ENCODE measurements around the gene HTT-AS.
A peak's percentile ranks its signal among the peaks of the same experiment; 100 is the strongest.
"Not testable (repeated sequence)": the region's sequence is repeated elsewhere in the genome, so short reads cannot be mapped to it uniquely, and the experiment has no call there.

Gene HTT-AS

DNA sequence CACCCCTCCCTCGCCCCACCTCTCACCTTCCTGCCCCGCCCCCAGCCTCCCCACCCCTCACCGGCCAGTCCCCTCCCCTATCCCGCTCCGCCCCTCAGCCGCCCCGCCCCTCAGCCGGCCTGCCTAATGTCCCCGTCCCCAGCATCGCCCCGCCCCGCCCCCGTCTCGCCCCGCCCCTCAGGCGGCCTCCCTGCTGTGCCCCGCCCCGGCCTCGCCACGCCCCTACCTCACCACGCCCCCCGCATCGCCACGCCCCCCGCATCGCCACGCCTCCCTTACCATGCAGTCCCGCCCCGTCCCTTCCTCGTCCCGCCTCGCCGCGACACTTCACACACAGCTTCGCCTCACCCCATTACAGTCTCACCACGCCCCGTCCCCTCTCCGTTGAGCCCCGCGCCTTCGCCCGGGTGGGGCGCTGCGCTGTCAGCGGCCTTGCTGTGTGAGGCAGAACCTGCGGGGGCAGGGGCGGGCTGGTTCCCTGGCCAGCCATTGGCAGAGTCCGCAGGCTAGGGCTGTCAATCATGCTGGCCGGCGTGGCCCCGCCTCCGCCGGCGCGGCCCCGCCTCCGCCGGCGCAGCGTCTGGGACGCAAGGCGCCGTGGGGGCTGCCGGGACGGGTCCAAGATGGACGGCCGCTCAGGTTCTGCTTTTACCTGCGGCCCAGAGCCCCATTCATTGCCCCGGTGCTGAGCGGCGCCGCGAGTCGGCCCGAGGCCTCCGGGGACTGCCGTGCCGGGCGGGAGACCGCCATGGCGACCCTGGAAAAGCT is at the start of gene HTT-AS, which contains the start of gene HTT:
TSS of gene HTT-AS (minus strand) at position 461 of the 768 bp plus-strand sequence.
TSS of gene HTT (plus strand) at position 604 of the 768 bp plus-strand sequence. CDS start at position 749, 145 bp downstream.
- peak; percentile 68 to 82 for DNase-seq

DNA sequence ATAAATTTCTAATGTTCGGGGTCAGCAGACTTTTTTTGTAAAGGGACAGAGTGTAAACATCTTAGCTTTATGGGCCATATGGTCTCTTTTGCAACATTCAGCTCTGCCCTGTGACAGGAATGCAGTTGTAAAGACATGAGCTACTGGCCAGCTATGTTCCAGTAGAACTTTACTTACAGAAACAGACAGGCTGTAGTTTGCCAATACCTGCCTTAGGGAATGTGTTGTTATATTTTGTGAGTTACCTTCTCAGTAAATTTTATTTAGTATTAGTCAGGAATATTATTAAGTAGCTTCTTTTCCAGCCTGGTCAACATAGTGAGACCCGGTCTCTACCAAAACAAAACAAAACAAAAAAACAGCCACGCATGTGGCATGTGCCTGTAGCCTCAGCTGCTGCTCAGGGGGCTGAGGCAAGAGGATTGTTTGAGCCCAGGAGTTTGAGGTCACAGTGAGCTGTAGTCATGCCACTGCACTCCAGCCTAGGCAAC is 48.9 kb upstream of the HTT-AS start:
- DNase-seq, result no peak

DNA sequence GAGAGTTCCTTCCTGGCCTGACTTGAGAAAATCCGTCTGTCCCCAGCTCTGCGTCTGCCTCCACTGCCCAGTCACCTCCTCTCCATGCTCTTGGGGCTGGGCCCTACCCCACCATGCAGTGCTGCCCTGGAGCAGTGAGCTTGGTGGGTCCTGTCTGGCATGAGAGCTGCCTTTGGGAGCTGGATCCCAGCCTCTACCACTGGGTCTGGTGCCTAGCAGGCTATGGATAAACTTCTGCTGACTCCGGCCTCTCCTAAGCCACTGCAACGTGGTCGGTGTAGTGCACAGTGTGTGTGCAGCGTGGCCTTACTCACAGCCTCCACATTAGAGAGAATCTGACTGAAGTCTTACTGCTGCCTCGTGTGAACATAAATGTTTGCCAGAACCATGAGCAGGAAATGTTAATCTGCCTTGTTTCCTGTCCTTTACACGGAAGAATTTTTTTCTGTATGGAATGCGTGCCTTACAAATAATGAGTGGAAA is 47.8 kb upstream of the HTT-AS start:
- no peak for DNase-seq

DNA sequence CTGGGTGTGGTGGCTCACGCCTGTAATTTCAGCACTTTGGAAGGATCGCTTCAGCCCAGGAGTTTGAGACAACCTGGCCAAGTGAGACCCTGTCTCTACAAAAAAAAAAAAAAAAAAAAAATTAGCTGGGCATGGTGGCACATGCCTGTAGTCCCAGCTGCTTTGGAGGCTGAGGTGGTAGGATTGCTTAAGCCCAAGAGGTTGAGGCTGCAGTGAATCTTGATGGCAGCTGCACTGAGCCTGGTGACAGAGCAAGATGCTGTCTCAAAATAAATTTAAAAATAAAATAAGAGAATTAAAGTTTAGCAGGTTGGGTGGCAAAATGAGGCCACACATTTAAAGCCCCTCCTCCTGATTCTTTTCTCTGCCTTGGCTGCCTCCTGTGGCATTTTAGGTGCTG is 47.3 kb upstream of the HTT-AS start:
- no peak for DNase-seq

DNA sequence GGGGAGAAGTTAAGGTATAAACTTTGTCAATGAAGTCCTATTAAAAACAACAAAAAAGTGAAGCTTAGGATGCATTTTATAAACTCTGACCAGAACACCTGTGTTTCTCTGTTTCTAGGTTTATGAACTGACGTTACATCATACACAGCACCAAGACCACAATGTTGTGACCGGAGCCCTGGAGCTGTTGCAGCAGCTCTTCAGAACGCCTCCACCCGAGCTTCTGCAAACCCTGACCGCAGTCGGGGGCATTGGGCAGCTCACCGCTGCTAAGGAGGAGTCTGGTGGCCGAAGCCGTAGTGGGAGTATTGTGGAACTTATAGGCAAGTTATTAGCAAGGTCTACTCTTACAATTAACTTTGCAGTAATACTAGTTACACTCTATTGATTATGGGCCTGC is 46.8 kb upstream of the HTT-AS start:
- DNase-seq, result no peak

DNA sequence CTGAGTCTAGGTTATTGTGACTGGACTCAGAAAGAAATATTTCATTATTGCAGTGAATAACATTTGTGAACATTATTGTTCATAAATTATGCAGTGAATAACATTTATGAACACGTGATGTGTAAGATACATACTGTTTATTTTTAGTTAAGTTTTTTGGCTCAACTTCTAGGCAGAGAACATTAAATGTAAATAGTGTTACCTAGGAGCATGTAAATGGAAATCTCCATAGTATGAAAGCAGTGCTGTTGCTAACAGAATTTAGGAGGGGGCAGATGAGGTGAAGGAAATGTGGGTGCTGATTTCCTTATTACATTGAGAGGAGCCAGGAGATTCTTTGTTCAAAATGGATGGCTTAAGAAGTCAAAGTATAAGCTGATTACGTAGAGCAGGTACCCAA is 45.1 kb upstream of the HTT-AS start:
- DNase-seq, result no peak

DNA sequence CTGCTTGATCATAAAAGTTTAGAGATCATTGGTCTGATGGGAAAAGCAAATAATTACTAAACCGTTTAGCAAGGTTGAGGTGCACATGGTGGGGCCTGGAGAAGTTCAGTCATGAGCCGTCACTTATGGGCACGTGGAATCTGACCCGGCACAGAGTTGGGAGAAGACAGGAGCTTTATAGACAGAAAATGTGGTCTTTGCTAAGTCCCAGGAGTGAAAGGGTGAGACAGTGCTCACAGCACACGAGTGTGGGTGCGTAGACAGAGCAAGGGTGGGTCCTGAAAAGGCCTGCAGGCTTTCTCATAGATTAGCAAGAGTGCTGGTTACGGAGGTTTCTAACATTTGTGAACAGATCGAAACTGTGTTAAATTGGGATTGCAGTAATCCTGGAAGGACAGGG is 44.0 kb upstream of the HTT-AS start:
- no peak for DNase-seq

DNA sequence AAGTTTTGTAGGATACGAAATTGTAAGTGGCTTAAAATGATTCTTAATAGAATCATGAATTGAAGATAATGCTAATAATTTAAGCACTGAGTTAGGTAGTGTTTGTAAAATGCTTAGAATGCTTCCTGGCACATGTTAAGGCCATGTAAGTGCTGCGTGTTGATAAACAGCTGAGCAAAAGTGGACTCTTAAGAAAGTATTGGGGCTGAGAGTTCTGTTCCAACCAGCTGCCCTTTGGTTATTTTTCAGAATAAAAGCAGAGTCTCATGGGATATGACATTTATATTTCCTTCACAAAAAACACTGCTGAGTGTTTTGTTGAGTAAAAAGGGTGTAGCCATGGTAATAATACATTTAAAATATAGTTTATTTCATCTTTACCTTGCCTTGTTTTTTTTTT is 42.6 kb upstream of the HTT-AS start:
- no peak for DNase-seq

DNA sequence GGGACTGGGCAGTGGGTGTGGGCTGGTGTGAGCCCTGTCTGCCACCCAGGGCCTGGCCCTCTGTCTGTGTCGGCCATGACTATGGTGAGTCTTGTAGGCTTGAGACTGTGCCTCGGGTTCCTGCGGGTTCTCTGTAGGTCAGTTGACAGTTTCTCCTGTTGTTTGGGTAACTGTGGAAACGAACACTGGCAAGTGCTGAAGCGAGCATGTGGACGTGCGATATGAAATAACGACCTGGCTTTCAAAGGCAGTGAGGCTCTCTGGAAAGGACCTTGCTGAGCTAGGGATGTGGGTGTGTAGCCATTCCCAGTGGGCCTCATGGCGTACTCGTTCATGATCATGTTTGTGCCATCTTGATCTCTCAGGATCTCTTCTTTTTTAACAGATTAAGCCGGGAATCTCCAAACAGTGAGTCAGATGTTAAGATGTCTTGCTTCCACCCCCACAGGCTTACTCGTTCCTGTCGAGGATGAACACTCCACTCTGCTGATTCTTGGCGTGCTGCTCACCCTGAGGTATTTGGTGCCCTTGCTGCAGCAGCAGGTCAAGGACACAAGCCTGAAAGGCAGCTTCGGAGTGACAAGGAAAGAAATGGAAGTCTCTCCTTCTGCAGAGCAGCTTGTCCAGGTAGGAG is 41.4 kb upstream of the HTT-AS start:
- no peak for DNase-seq

DNA sequence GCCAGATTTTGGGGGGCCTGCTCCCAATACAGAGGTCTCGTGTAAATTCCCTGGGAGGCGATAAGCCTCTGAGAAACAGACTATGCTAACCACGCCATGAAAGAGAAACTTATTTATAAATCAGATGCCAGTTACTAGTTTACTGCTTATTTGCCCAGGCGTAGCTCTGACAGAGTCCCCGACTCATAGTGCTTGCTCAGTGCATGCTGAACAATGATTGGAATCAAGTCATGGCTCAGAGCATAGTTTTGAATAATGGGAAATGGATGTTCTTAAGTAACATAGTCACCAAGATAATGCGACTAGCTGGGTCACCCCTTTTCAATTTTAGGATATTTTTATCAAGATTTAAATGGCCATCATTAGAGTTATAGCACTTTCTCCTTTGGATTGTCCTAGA is 40.0 kb upstream of the HTT-AS start:
- DNase-seq, result no peak

DNA sequence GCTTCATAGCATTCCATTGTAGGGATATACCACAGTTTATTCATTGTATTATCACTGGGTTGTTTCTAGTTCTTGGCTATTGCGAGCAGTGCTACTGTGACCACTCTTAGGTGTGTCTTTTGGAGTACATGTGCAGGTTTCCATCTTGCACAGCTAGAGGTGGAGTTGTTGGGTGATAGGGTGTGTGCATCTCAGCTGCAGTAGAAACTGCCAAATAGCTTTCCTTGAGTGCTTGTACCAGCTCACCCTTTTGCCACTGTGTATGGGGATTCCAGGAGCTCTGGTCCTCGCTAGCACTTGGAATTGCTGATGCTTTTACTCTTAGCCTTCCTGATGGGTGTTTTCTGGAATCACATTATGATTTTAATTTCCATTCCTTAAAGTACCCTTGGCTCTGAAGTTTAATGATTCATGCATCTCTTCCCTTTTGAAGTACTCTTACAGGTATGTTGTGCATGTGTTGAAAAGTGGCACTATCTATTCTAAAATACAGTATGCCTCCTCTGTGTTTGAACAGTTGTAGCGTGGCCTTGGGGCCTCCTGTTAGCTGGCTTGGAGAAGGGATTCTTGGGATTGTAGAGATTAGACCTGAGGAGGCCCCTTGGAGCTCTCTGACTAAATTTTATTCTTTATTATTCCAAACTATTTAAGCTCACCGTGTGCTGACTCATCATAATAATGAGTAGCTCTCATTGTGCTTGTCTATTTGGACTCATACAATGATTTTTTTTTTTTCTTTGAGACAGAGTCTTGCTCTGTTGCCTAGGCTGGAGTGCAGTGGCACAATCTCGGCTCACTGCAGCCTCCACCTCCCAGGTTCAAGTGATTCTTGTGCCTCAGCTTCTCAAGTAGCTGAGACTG is 38.5 kb upstream of the HTT-AS start:
- DNase-seq, result no peak

DNA sequence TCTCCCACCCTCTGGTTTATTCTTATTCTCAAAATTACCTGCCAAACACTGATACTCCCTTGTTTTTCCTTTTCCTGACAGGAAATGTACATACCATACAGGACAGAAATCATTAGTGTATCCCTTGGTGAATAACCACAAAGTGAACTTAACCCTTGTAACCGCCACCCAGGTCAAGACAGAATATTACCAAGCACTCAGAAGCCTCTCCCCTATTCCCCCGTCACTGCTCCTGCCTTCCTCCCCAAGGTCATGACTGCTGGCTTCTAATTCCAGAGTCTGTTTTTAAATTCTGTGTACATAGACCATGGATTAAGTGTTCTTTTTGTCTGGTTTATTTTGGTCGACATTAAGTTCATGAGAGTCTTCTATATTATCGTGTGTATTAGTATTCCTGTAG is 37.9 kb upstream of the HTT-AS start:
- DNase-seq, result no peak

DNA sequence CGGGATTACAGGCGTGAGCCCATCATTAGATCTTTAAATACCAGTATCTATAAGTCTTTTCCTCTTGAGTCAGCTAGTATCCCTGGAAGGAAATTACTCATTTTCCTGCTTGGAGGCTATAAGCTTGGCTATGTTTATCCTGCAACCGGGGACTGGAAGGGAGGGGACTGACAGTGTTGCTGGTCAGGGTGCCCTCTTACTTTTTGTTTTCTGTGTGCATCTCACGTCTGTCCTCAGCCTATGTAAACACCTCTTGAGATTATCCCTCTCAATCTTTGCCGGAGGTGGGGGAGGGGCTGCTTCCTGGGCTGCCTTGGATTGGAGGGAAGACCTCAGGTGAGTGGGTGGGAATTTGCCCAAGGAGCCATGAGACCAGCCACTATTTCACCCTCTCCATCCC is 37.1 kb upstream of the HTT-AS start:
- DNase-seq, result peak in 1 of 2 experiments; percentile 33

DNA sequence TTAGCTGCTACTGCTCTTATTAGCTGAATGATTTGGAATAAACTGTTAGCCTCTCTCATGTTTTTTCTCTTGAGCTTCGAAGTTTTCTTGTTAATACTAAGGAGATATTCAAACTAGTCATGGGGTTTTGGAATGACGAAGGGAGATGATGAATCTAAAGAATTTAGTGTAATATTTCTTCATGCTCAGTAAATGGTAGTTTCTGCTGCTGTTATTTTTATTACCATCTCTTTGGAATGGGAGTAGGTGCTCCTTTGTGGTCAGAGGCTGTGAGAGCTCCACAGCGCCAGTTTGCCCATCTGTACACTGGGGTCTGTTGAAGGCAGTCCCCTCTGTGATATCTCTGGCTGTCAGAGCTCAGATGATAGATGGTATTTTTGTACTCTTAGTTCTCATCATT is 33.9 kb upstream of the HTT-AS start:
- no peak for DNase-seq

DNA sequence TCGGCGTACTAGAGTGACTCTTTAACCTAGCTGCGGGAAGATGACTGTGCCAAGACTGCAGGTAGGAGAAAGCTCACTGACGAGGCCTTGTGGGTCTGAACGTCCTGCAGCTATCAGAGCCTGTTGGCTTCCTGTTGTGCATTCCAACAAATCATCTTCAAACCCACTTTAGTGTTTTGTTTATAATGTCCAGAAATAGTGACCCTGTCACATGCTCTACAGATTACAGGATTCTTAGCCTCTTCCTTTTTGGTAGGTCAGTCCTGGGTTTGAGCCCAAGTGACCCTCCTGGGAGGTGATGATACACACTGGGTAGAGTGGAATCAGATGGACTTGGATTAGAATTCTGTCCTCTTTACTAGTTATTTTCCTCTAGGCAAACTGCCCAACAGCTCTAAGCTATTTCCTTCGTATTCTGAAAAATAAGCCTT is 33.4 kb upstream of the HTT-AS start:
- no peak for DNase-seq

DNA sequence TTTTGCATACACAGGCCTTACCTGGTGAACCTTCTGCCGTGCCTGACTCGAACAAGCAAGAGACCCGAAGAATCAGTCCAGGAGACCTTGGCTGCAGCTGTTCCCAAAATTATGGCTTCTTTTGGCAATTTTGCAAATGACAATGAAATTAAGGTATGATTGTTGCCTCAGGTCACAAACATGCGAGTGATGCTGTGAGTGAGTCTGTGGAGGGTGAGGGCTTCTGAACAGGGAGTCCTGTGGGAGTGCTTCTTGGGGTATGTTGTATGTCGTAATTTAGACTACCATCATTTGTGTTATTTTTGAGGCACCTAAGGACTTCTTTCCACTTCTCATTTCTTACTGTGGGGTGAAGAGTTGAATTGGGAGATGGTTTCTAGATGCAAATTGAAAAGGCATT is 32.9 kb upstream of the HTT-AS start:
- DNase-seq, result no peak

DNA sequence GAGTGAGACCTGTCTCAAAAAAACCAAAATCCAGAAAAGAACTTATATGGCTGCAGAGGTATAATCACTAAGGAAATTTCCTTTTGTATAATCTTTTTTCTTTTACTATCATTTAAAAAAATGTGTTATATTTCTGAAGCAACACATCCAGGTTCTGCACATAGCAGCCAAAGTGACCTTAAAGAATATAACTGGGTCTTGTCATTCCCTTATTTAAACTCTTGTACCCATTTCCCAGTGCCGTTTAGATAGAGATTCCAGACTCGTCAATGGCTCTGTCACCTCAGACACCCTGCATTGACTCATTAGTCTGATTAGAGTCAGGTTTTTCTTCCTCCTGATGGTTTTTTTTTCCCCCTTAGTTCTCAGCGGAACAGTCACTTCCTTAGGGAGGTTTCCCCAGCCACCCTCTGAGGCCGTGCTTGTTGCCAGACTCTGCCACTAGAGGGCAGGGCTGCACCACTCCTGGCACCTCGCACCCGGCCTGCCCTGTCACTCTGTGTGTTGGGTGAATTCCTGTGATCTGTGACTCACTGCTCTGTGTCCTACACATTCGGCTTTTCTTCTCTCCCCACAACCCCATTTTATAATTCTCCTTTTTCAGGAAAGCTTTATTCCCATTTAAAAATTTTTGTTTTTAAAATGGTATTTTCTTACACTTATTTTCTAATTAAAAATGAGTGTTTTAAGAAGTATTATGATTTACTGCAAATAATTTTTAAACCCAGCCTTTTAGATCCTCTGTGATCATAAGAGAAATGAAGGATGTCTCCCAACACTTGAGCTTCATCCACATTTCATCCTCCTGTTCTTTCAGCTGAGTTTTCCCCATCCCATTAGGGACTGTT is 32.2 kb upstream of the HTT-AS start:
- peak; percentile 73 to 84 for DNase-seq

DNA sequence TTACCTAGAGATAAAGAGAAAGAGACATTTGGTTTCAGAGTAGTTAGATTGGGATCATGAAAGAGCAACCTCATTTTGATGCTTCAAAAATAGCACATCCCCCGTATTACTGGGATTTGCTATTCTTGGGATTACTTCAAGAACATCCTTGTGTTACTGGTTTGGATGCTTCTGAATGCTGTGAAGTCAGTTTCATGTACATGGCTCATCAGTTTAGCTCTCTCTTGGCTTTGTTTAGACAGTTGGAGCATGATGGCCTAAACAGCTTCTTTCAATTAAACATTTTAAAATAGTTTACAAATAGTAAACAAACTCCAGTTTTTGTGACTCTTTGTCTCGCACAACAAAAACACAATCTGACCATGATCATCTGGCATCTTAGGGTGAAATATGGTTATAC is 24.0 kb upstream of the HTT-AS start:
- DNase-seq, result no peak

DNA sequence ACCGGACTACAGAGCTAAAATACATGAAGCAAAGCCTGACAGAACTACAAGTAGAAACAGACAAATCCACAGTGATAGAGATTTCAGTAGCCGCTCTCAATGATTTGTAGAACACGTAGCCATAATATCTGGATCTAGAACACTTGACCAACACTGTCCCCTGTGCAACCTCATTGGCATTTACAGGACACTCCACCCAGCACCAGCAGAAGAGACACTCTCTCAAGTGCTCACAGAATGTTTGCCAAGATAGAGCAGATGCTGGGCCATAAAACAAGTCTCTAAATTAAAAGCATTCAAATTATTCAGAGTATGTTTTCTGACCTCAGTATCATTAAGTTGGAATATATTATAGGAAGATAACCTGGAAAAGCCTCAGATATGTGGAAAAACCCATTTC is 21.9 kb upstream of the HTT-AS start:
- DNase-seq, result no peak

DNA sequence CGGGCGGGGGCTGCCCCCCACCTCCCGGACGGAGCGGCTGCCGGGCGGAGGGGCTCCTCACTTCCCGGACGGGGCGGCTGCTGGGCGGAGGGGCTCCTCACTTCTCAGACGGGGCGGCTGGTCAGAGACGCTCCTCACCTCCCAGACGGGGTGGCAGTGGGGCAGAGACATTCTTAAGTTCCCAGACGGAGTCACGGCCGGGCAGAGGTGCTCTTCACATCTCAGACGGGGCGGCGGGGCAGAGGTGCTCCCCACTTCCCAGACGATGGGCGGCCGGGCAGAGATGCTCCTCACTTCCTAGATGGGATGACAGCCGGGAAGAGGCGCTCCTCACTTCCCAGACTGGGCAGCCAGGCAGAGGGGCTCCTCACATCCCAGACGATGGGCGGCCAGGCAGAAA is 20.4 kb upstream of the HTT-AS start:
- DNase-seq, result not testable (repeated sequence)

DNA sequence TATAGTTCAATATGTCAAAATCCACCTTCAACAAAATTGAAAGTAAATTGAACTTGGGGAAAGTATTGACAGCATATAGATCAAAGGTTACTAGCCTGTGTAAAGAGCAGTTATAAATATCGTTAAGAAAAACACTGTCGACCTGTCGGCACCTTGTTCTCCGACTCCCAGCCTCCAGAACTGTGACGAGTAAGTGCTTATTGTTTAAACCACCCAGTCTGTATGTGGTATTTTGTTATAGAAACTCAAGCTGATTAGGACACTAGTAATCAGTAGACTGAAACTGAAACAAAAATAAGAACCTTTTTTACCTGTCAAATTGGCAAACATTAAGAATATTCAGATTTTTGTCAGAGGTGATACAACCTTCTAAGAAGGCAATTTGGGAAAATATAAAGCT is 17.1 kb upstream of the HTT-AS start:
- no peak for DNase-seq

DNA sequence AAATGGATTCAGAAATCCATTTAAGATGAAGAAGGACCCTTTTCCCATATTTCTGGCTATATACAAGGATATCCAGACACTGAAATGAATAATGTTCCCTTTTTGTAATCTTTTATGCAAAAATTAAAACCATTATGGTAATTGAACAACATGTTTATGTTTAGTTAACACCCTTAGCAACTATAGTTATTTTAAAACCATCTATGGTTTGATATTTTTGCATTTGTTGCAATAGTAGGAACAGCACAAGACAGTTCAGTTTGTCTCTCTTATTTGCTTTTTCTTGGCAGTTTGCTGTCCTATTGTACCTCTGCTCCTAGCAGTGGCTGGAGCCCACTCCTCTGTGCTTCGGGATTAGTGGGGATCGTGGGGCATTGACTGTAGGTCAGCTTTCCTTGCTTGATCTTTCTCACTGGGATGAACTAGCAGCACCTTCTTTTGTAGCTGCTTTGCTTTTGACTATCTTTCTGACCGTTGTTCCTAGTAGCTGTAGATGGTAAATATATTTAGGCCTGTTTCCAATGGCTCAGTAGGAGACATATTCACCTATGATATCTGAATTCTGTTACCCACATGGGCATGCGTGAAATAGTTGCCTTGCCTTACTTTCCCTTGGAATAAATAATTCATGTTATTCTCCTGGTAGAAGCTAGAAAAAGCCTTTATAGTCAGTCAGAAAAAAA is 12.9 kb upstream of the HTT-AS start:
- DNase-seq, result no peak
